ENCODE data around the gene PRELID3B.

PRELID3B gene

DNA sequence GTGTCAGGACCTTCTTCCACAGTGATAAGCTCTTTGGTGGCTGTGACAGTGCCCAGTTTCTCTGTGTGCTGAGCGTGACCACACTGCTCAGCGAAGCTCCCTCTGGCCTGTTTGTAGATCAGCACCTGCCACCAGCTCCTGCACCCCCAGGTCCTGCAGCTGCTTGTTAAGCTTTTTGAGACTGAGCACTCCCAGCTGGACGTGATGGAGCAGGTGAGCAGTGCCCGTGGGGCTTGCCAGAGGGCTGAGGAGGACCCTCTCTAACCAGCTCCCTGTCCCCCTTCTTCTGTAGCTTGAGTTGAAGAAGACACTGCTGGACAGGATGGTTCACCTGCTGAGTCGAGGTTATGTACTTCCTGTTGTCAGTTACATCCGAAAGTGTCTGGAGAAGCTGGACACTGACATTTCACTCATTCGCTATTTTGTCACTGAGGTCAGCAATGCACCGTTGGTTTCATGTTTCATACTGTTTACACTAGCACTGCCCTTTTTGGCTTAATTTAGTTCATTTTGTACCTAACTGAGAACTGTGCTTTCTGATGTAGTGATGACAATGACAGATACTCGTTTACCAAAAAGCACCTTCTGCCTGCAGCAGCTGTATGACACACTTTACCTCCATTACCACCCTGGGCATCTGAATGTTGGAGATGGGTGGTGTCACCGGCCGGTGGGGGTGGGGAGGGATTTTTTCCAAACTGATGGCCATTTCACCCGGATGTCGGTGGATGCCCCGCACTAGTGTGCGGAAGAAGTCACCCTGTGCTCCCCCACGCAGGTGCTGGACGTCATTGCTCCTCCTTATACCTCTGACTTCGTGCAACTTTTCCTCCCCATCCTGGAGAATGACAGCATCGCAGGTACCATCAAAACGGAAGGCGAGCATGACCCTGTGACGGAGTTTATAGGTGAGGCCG, 49.0 kb downstream of the PRELID3B start:
- DNase-seq (ENCODE audit: low spot score): no peak

DNA sequence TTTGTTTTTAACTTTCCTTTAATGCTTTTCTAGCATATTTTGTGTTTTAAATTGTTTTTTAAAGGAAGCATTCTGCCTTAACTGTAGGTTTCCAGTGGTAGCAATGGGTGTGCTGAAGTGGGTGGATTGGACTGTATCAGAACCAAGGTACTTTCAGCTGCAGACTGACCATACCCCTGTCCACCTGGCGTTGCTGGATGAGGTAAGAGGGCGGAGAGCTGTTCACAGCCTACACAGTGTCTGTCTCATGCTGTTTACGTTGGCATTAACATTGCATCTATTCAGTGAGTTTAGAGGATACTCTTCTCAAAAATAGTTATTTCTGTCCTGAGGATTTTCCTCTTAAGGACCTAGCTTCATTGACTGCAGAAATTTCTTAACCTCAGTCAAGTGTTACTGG, 49.7 kb downstream of the PRELID3B start:
- DNase-seq (ENCODE audit: low spot score): no peak

DNA sequence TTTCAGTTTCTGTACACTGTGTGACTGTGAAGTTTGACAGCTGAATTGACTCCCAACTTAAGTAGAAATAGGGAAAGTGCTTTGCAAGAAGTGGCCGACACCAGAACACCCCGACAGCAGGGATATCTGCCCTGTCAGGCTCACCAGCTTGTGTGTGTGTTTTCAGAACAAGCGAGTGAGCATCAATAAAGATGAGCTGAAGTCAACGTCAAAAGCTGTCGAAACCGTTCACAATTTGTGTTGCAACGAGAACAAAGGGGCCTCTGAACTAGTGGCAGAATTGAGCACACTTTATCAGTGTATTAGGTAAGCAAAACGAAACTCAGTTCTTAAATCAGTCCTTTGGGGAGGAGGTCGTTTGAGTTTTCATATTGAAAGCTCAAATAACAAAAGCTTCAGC, 50.9 kb downstream of the PRELID3B start:
- DNase-seq (ENCODE audit: low spot score): no peak

DNA sequence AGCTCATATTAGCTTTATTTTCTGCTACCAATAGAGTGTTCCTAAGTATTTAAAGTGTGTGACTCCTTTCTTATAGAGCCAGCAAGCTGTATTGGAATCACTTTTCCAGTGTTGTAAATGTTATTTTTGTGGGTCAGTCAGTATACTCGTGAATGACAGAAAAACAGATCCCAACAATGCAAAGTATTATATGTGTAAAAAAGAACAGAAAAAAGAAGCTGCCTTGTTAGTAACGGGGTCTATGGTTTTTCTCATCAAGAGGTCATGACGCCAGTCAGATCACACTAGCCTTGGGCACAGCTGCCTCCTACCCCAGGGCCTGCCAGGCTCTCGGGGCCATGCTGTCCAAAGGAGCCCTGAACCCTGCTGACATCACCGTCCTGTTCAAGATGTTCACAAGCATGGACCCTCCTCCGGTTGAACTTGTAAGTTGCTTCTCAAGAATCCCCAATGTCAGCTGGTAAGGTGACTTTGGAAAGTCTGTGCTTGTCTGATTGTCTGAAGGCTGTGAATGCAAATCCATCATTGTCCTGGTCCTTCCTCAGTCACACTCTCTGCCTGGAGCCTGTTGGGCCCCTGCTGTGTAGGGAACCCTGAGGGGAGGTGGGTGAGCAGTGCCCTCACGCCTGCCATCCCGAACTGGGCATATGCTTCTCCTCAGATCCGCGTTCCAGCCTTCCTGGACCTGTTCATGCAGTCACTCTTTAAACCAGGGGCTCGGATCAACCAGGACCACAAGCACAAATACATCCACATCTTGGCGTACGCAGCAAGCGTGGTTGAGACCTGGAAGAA, 51.7 kb downstream of the PRELID3B start:
- no peak for DNase-seq (ENCODE audit: low spot score)

DNA sequence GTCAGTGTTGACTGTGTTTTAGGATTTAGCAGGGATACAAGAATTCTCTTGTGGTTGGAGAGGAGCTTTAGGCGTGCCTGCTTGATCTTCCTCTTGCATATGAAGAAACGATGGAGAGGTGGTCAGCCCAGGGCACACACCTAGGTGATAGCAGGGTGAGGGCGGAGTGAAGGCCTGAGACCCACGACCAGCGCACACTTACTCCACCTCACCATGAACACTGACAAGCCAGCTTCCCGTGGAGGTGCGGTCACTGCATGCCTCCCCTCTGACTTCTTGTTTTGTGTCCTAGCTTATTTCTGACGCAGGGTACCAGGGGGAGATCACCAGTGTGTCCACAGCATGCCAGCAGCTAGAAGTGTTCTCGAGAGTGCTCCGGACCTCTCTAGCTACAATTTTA, 53.4 kb downstream of the PRELID3B start:
- no peak for DNase-seq (ENCODE audit: low spot score)

DNA sequence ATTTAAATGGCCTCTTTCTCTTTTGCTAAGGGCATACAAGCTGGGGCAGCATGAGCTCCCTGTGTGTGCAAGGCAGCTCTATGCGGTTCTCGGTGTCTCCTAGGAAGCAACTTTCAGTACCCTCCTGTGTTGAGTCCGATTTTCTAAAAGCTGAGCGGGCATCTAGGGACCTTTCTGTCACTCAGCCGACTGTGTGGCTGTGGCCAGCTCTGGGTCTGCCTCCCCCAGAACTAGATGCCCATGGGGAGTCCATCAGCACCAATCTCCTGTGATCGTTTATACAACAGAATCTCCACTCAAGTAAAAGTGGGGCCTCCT, 54.1 kb downstream of the PRELID3B start:
- DNase-seq (ENCODE audit: low spot score): no peak

DNA sequence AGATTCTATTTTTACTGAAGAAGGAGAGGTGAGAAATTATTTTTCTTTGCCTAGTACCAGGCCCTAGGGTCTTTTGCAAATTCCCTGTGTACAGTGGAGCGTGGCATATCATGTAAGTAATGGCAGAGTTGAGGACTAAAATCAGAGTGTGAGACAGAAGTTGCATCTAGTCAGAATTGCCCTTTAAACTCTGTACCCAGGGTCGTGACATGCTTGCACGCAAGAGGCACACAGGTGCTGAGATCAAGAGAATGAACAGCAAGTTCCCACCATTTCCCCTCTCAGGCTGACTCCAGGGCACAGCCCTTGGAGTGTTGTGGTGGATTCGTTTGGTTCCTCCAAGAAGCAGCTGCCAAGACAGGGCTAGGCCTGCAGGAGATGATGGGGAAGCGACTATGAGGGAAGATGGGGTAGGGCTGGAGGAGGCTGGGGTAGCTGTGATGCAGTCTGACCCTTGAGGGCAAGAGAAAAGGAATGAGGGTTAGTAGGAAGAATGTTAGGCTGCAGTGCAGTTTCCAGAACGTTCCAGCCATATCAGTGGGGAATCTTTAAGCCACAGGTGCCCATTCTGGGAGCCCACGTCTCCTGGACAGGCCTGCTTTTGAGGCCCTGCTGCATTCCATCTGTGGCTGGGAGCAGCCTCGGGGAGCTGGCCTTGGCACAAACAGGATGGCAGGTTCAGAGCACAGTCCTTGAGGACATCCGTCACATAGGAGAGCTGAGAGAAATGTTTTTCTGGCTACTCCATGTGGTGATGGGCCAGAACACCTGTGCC, 54.6 kb downstream of the PRELID3B start:
- DNase-seq (ENCODE audit: low spot score): no peak

DNA sequence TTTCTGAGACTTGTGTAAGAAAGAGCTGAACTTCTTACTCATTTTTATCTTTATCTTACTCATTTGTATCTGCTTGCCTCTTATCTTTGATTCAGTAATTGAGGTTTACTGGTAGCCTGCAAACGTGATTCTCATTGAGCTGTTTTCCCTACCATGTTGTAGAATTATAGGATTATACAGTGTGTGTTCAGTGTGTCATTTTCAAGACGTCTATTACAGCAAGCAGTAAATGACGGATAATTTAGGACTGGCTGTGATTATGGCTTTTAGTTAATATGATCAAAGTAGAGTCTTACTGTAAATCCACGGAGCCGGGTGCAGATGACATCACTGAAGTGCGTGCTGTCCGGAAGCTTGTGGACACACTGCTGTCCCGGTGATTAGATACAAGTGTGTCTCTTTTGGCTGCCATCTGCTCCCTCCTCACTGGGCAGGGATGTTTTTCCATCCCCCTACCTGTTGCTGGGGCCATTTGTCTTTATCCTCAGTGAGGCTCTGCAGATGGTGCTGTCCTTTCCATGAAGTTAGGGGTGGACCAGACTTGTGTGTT, 55.5 kb downstream of the PRELID3B start:
- DNase-seq (ENCODE audit: low spot score): no peak

DNA sequence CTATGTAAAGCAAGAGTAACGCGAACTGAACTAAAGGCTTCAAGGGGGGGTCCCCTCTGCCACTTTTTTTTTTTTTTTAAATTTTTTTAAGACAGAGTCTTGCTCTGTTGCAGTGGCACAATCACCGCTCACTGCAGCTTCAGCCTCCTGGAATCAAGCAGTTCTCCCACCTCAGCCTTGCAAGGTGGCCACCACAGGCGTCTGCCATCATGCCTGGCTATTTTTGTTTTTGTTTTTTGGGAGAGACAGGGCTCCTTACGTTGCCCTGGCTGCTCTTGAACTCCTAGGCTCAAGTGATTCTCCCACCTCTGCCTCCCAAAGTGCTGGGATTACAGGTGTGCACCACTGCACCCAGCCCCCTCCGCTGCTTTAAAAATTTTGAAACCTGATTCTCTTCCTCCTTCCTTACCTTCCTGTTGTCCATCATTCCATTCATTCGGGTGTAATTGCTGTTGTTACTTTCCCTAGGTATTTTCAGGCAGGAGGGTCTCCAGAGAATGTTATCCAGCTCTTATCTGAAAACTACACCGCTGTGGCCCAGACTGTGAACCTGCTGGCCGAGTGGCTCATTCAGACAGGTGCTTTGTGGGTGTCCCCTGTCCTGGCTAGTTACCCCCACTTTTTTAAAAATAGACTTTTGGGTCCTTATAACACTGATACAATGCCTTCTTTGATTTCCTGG, 56.2 kb downstream of the PRELID3B start:
- DNase-seq (ENCODE audit: low spot score): no peak

DNA sequence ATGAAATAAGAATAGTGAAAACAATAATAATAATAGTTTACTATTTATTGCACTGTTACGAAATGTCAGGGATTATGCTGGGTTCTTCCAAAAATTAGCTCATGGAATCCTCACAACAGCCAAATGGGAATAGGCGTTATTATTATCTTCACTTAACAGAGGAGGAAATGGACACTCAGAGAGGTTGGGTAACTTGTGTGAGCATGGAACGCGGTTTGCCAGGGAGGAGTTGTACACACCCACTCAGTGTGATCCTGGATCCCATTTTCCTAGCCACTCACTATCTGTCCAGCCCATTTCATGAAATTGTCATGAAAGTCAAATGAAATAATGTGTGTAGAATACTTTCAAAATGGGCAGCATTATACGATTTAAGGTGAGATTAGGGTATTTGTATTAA, 56.9 kb downstream of the PRELID3B start:
- no peak for DNase-seq (ENCODE audit: low spot score)

DNA sequence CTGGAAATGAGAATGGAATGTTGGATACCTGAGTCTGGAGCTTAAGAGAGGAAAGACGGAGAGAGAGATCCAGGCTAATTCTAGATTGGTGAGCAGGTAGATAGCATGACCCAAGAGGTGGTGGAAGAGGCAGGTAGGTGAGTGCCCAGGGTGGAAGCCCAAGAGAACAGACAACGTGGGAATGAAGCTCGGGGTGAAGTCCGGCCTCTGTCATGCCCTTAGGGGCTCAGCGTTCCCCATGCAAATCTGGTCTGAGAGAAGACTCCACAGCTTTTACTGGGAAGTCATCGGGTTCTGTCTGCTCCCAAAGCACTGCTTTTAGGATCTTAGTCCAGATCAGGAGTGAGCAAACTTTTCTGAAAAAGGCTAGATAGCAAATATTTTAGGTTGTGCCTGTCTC, 57.9 kb downstream of the PRELID3B start:
- no peak for DNase-seq (ENCODE audit: low spot score)

All from GM03348 (cell line).